Heart left ventricle (tissue), 13 donors: ENCODE results near the gene CCL20.

ENCODE experiments used
- POLR2A ChIP-seq, 2 donors: fragments of 450-650 bp; IDR thresholded peaks; one replicate each; pipeline ENCODE4 v1.6.1; 2017; ENCODE audit warnings: antibody characterized with exemption in 2 of 2, mild to moderate bottlenecking in 2 of 2, moderate library complexity in 2 of 2
- TF ChIP-seq, protein P1 (sequence below), 12 donors: fragments of 200-600 bp; sonication (generic) in 4 of 12; IDR thresholded peaks; one replicate each; pipeline versions ENCODE4 v1.5.0 to v1.8.0; 2018 to 2022; ENCODE audit warnings: antibody characterized with exemption in 12 of 12, mild to moderate bottlenecking in 5 of 12
- donor health status: ischemic (EF 13 %, LVEDD 7.1; RV severe dilation, severe dysfunction).
- donor health status: DM: no; HTN: yes; CAD: no.
- donor health status: DM: no; HTN: no; CAD: no.
- donor health status: ischemic (EF 25% LVEDD 6.9; RV normal size, moderate dysfunction).
- donor health status: ischemic (EF 25% LVEDD 5.7; RV mildly dilated, moderate dysfunction).
- donor health status: ischemic (EF 35%, LVEDD 5.7; RV mildly dilated, moderate dysfunction).
- donor health status: nonischemic (EF 11% LVEDD 7.7; RV severe dilation, severe dysfunction).
- donor health status: DM: yes; HTN: yes; CAD: no.
- donor health status: PGD.
- donor health status: ischemic (EF 29% LVEDD 5.4; RV normal size, mild dysfunction).
- donor health status: nonischemic (EF 23%, LVEDD 6.1; RV moderate dilation, normal function).

GRCh38 chr2:227861011-227861410 is 47.4 kb downstream of the CCL20 start:
- TF ChIP-seq, protein P1, sequence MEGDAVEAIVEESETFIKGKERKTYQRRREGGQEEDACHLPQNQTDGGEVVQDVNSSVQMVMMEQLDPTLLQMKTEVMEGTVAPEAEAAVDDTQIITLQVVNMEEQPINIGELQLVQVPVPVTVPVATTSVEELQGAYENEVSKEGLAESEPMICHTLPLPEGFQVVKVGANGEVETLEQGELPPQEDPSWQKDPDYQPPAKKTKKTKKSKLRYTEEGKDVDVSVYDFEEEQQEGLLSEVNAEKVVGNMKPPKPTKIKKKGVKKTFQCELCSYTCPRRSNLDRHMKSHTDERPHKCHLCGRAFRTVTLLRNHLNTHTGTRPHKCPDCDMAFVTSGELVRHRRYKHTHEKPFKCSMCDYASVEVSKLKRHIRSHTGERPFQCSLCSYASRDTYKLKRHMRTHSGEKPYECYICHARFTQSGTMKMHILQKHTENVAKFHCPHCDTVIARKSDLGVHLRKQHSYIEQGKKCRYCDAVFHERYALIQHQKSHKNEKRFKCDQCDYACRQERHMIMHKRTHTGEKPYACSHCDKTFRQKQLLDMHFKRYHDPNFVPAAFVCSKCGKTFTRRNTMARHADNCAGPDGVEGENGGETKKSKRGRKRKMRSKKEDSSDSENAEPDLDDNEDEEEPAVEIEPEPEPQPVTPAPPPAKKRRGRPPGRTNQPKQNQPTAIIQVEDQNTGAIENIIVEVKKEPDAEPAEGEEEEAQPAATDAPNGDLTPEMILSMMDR (IDR thresholded peaks at IDR 0.05) = no peak
- TF ChIP-seq POLR2A (IDR thresholded peaks at IDR 0.05) = no peak
